ENCODE measurements around the gene B3GALT2. TPM values are rescaled to one million over a fixed set of nuclear protein-coding genes. Genes with fewer than 3 reads are reported as not detected.

The B3GALT2 gene
- total RNA-seq, 1 experiment from 2014 or later: not detected

DNA sequence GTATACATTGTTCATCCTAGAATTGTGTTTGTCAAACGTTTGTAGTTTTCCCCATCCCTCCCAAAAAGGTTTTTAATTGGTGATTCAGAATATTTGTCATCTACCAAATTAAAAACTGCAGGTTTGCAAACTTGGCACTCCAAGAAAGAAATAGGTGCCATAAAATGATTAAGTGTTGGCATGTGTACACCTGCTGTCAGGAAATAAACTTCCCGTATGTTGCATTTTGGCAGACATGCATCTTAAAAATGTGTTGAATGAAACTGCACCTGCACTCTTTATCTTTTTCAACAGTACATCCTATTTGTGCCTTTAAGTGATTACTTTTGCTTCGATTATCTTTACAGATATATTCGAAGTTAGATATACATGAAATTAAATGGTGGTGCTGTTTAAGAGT lies 7.3 kb downstream of the B3GALT2 start:
- peaks cover 0 to 7% (median 0%) of the 10 kb centered on the region in 3 experiments; a peak in 1 of 7 replicates for H3K36me3 Mint-ChIP-seq (ENCODE audit: insufficient read depth in 1 of 3, low read depth in 3 of 3)
- H3K79me2 ChIP-seq (ENCODE audit: insufficient read depth, low read length): no peaks in the 10 kb centered on the region
- H2AK5ac ChIP-seq (ENCODE audit: insufficient read length, low read length): no peak overlapping the region
- no peak overlapping the region for H3K23ac ChIP-seq (ENCODE audit: insufficient read length, low read depth, low read length)
- no peak overlapping the region for H3T11ph ChIP-seq (ENCODE audit: low read length)
- H3K4me1 Mint-ChIP-seq: no peaks in the 10 kb centered on the region
- H4K8ac ChIP-seq (replicated peaks; ENCODE audit: insufficient read length, low read depth, low read length): no peak overlapping the region
- no peak overlapping the region for H3K27ac ChIP-seq (ENCODE audit: insufficient read length, low read depth, low read length)
- WGBS (ENCODE audit: extremely low coverage, insufficient read length, low lambda C conversion rate): no CpG with 5 or more reads among the region's 4 CpGs
- DNase-seq: no peak
- H3K4me3 Mint-ChIP-seq: no peak overlapping the region
- no peak overlapping the region for H3K4ac ChIP-seq (ENCODE audit: low read depth, low read length)
- H3K18ac ChIP-seq (ENCODE audit: insufficient read length, low read depth, low read length): no peak overlapping the region
- H2BK5ac ChIP-seq (ENCODE audit: insufficient read length, low read length): no peak overlapping the region
- no peaks in the 10 kb centered on the region for H4K20me1 ChIP-seq (ENCODE audit: control insufficient read depth, insufficient read depth, insufficient read length)
- H3K79me1 ChIP-seq (ENCODE audit: insufficient read depth, low read depth, low read length, poor library complexity, severe bottlenecking): no peaks in the 10 kb centered on the region
- TF ChIP-seq CTCF (conservative IDR thresholded peaks at IDR 0.05): no peak
- H2BK120ac ChIP-seq (ENCODE audit: low read depth, low read length, poor library complexity, severe bottlenecking): no peak overlapping the region
- no peak overlapping the region for H3K4me2 ChIP-seq (ENCODE audit: insufficient read depth, insufficient read length, low read length)
- no peak overlapping the region for H3K14ac ChIP-seq (ENCODE audit: insufficient read depth, low read length)
- H2BK15ac ChIP-seq (ENCODE audit: low read depth, low read length): no peak overlapping the region
- H3K27me3 Mint-ChIP-seq (ENCODE audit: low read depth): no peaks in the 10 kb centered on the region
- H3K9ac ChIP-seq (ENCODE audit: extremely low read depth, insufficient read length, low read length): no peak overlapping the region
- no peak overlapping the region for H2BK20ac ChIP-seq (ENCODE audit: low read depth, low read length, poor library complexity, severe bottlenecking)
- no peaks in the 10 kb centered on the region for H3K9me3 ChIP-seq (ENCODE audit: control insufficient read depth, low read depth, low read length)
- no peaks in the 10 kb centered on the region for H3K27me3 ChIP-seq (ENCODE audit: insufficient read depth, low read length)
- no peaks in the 10 kb centered on the region for H3K23me2 ChIP-seq (ENCODE audit: insufficient read length, low read depth, low read length, poor library complexity, severe bottlenecking)
- H3K9me3 Mint-ChIP-seq: no peaks in the 10 kb centered on the region
- H3K4me1 ChIP-seq (ENCODE audit: insufficient read depth, low read length): no peaks in the 10 kb centered on the region
- no peak overlapping the region for H2BK12ac ChIP-seq (ENCODE audit: insufficient read length, low read depth, low read length)
- H4K91ac ChIP-seq (ENCODE audit: insufficient read length, low read depth, low read length): no peak overlapping the region
- no peak overlapping the region for H3K27ac Mint-ChIP-seq
- no peak overlapping the region for H2AFZ ChIP-seq (ENCODE audit: low read length)
- no peak overlapping the region for H3K56ac ChIP-seq (ENCODE audit: insufficient read length, low read depth, low read length)
- H4K5ac ChIP-seq (ENCODE audit: insufficient read length, low read depth, low read length): no peak overlapping the region
